Spleen (tissue), 11 donors: ENCODE measurements around the gene DYRK4. TPM values are rescaled to one million over a fixed set of nuclear protein-coding genes. Genes with fewer than 3 reads are reported as not detected.
A peak's percentile ranks its signal among the peaks of the same experiment; 100 is the strongest.

Experiments used
- DNase-seq: peaks from one replicate; pipeline ENCODE4 v3.0.0-alpha.2; 2020
- H3K27ac ChIP-seq, 8 donors: fragments of 200-600 bp; sonication (generic) in 7 of 8; 1 replicate in 4 of 8; 2 replicates in 4 of 8; pipeline versions ENCODE4 v1.5.0 to v1.8.0; 2016 to 2021; ENCODE audit warnings: inconsistent platforms in 4 of 8, mild to moderate bottlenecking in 4 of 8, moderate library complexity in 1 of 8
- H3K27me3 ChIP-seq, 7 donors: fragments of 200-600 bp; sonication (generic) in 6 of 7; replicated peaks in 1 of 7; 1 replicate in 4 of 7; 2 replicates in 3 of 7; pipeline versions ENCODE4 v1.5.0 to v1.8.0; 2016 to 2021; ENCODE audit warnings: inconsistent platforms in 3 of 7, mild to moderate bottlenecking in 1 of 7
- H3K36me3 ChIP-seq, 6 donors: fragments of 200-600 bp; sonication (generic) in 5 of 6; 1 replicate in 4 of 6; 2 replicates in 2 of 6; pipeline versions ENCODE4 v1.5.0 to v1.8.0; 2016 to 2021; ENCODE audit warnings: inconsistent platforms in 2 of 6
- H3K4me1 ChIP-seq, 6 donors: fragments of 200-600 bp; sonication (generic) in 5 of 6; 1 replicate in 3 of 6; 2 replicates in 3 of 6; pipeline versions ENCODE4 v1.5.0 to v1.8.0; 2016 to 2021; ENCODE audit warnings: inconsistent platforms in 3 of 6
- H3K4me3 ChIP-seq, 8 donors: fragments of 200-600 bp; sonication (generic) in 7 of 8; 1 replicate in 4 of 8; 2 replicates in 4 of 8; pipeline versions ENCODE4 v1.5.0 to v1.8.0; 2016 to 2021; ENCODE audit warnings: inconsistent platforms in 4 of 8, mild to moderate bottlenecking in 4 of 8, moderate library complexity in 2 of 8
- H3K9me3 ChIP-seq, 8 donors: fragments of 200-600 bp; sonication (generic) in 7 of 8; 1 replicate in 4 of 8; 2 replicates in 4 of 8; pipeline versions ENCODE4 v1.5.0 to v1.8.0; 2016 to 2021; ENCODE audit warnings: inconsistent platforms in 4 of 8
- POLR2A ChIP-seq, 3 donors: fragments of 450-650 bp; IDR thresholded peaks; one replicate each; pipeline ENCODE4 v1.5.1; 2017; ENCODE audit warnings: antibody characterized with exemption in 3 of 3, mild to moderate bottlenecking in 1 of 3
- POLR2AphosphoS5 ChIP-seq, 3 donors: sonication (generic); formaldehyde crosslinking; IDR thresholded peaks; one replicate each; pipeline ENCODE4 v1.5.1; 2017; ENCODE audit warnings: antibody characterized with exemption in 3 of 3
- WGBS, 5 donors: extraction: QIAGEN DNeasy Blood & Tissue Kit in 3 of 5; methylation state at CpG; one replicate each; pipeline versions ENCODE4 v1.1.5 to v1.1.7; 2013 to 2018; 5-methylcytosine and 5-hydroxymethylcytosine counted together
- intact Hi-C: fragments of 100-400 bp; cut with DNase I; formaldehyde crosslinking; loops from one replicate; pipeline ENCODE4 v1.15.0; 2023; ENCODE audit warnings: low total_unique reads
- polyA plus RNA-seq, 3 donors: library from polyadenylated mRNA; stranded (reverse); fragments of 200-250 nt; gene quantifications; one replicate each; pipeline ENCODE4 v1.2.1, GENCODE V29; 2013
- total RNA-seq, 7 donors: library from RNA; depleted of rRNA in 3 of 7; stranded (reverse); fragments of >200 nt in 3 of 7; fragmentation: NEBNext Ultra II Directional in 4 of 7; extraction: Animal tissue kit (Norgen Biotek cat#: 25700) in 4 of 7; gene quantifications; one replicate each; pipeline versions ENCODE4 v1.1.0 to v1.2.1, GENCODE V29; 2016 to 2021
- TF ChIP-seq, protein P1 (sequence below), 11 experiments: fragments of 200-600 bp in 7 of 11; fragments of 450-650 bp in 4 of 11; sonication (generic) in 4 of 11; IDR thresholded peaks in 8 of 11; conservative IDR thresholded peaks in 3 of 11; 1 replicate in 7 of 11; 2 replicates in 4 of 11; pipeline versions ENCODE4 v1.4.0 to v1.8.0; 2016 to 2021; ENCODE audit warnings: antibody characterized with exemption in 11 of 11, inconsistent platforms in 4 of 11, mild to moderate bottlenecking in 1 of 11
- donor health status: healthy with polysubstance abuse.
- donor health status: DM: no; HTN: no; CAD: no; lungs with moderate emphysema.
- donor health status: DM: no; HTN: no; CAD: no.
- donor health status: Bipolar disorder and iron deficiency.
- donor health status: healthy.
- donor health status: DM: no; HTN: no; CAD: no.
- donor health status: DM: yes; HTN: yes; CAD: no.

The DYRK4 gene
- total and polyA plus RNA-seq, 10 donors, result 32.4 to 69.6 (median 42.2) TPM

DNA sequence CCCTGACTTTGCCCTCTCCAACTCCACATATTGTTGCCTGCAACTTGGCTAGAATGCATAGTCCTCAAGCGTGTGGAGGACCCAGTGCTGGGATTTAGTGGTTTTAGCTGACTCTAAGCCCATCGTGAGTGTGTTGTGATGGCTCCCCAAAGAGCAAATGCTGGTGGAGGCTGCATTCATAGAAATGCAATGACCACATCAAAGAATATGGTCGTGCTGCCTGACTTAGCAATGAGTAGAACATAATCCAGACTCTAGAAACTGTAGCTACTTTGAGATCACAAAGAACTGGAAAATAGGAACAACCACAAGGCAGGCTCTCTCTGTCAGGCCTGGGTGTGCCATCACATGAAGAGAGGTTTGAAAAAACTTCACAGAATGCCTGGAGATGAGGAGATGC is 1.3 kb downstream of the DYRK4 start:
- Histone ChIP-seq H3K9me3 (no peaks in the 10 kb centered on the region), H3K4me1 (peaks cover 6 to 65% (median 48%) of the 10 kb centered on the region in 6 donors), H3K27ac (no peak overlapping the region), H3K27me3 (peaks cover 0 to 5% (median 0%) of the 10 kb centered on the region in 7 donors), H3K4me3 (no peak overlapping the region), H3K36me3 (no peaks in the 10 kb centered on the region)
- TF ChIP-seq POLR2A (IDR thresholded peaks at IDR 0.05) (no peak), POLR2AphosphoS5 (IDR thresholded peaks at IDR 0.05) (no peak)
- TF ChIP-seq, protein P1, sequence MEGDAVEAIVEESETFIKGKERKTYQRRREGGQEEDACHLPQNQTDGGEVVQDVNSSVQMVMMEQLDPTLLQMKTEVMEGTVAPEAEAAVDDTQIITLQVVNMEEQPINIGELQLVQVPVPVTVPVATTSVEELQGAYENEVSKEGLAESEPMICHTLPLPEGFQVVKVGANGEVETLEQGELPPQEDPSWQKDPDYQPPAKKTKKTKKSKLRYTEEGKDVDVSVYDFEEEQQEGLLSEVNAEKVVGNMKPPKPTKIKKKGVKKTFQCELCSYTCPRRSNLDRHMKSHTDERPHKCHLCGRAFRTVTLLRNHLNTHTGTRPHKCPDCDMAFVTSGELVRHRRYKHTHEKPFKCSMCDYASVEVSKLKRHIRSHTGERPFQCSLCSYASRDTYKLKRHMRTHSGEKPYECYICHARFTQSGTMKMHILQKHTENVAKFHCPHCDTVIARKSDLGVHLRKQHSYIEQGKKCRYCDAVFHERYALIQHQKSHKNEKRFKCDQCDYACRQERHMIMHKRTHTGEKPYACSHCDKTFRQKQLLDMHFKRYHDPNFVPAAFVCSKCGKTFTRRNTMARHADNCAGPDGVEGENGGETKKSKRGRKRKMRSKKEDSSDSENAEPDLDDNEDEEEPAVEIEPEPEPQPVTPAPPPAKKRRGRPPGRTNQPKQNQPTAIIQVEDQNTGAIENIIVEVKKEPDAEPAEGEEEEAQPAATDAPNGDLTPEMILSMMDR (IDR thresholded peaks at IDR 0.05 in 8 of 11, conservative IDR thresholded peaks at IDR 0.05 in 3 of 11), result no peak
- intact Hi-C loops, result no loop called here
- DNase-seq, result no peak
- 52 to 88% (median 79%) methylated on average over 3 of the region's 3 CpGs for WGBS, 5 donors

DNA sequence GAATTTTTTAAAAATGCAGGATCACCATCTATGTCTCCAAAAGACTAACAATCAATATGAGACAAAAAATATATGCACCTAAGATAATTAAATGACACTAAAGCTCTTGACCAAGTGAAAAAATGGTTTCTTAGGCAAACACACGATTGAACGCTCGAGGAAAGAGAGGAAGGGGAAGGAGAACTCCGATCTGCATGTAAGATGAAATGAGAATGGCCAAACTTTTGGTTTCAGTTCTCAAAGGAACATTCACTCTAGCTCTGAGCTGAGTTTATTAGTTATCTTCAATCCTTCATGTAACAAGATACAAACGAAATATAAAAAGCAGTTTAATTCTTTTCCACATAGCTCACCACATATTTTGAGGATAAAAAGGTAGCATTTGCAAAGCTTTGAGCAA is 2.8 kb downstream of the DYRK4 start:
- DNase-seq, result no peak
- TF ChIP-seq, protein P1 (IDR thresholded peaks at IDR 0.05 in 8 of 11, conservative IDR thresholded peaks at IDR 0.05 in 3 of 11), result no peak
- intact Hi-C loops, result no loop called here
- Histone ChIP-seq H3K27ac (peak overlapping the region in 6 of 8 donors; percentile 59 to 87 (median 80)), H3K4me1 (peaks cover 6 to 79% (median 50%) of the 10 kb centered on the region in 6 donors), H3K36me3 (no peaks in the 10 kb centered on the region), H3K4me3 (peak overlapping the region in 1 of 8 donors; percentile 35), H3K27me3 (peaks cover 0 to 5% (median 0%) of the 10 kb centered on the region in 7 donors), H3K9me3 (no peaks in the 10 kb centered on the region)
- WGBS, 5 donors, result 25 to 45% (median 28%) methylated on average over 5 of the region's 5 CpGs

DNA sequence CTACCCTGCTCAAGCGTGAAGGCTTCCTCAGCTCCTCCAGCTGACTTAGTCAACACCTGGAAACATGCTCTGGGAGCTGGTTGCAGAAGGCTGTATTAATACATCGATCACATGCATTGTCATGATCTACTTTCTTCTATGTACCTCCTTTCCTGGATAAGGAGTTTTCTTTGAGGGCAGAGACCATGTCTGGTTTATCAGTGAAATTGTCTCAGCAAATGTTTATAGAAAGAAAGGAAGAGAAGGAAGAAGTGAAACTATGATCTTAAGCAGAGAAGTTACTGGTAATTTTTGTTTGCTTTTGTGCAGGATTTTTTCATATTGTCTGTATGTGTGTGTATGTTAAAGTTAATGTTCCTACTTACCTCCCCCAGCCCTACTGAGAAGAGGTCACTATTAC is 4.5 kb downstream of the DYRK4 start:
- WGBS, 5 donors, result 58 to 74% (median 65%) methylated on average over 2 of the region's 2 CpGs
- Histone ChIP-seq H3K27me3 (peaks cover 0 to 5% (median 0%) of the 10 kb centered on the region in 7 donors), H3K27ac (peak overlapping the region in 7 of 8 donors; percentile 67 to 87 (median 79)), H3K4me1 (peaks cover 6 to 79% (median 50%) of the 10 kb centered on the region in 6 donors), H3K4me3 (peak overlapping the region in 1 of 8 donors; percentile 37), H3K9me3 (no peaks in the 10 kb centered on the region), H3K36me3 (no peaks in the 10 kb centered on the region)
- TF ChIP-seq POLR2A (IDR thresholded peaks at IDR 0.05) (no peak), POLR2AphosphoS5 (IDR thresholded peaks at IDR 0.05) (no peak)
- no peak for DNase-seq
- intact Hi-C loops, result no loop called here

DNA sequence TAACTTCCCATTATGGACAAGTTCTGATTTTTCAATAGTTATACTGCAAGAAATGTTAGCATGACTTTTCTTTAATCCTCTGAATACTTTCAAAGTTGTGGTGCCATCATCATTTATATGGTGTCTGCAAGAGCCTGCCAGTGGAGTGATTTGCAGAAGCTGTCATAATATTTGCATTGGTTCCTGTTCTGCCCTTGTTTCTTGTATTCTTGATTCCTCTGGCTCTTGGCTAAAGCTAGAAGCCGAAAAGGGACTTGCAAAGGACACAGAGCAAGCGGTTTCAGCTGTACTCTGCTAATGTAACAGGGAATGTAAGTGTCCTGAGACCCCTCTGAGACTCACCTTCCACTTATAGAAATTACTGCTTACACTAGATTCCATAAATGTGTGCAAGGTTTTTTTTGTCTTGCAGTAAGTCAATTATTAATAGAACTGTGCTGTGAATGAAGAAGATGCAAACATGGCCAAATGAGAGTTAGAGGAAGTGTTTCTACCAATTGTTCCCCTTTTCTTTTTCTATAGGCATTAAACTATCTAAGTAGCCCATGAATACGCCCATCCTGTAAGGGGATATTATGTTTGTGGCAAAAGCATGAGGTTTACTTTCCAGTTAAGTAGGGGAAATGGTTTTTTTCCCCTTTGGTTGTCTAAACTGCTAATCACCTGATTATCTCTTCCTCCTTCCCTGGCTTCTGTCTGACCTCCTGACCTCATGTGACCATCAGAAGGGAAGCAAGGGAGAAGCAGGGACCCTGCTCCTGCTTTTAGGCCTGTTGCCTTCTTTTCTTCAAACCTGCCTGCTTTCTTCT is 5.3 kb downstream of the DYRK4 start:
- Histone ChIP-seq H3K4me3 (peak overlapping the region in 1 of 8 donors; percentile 37), H3K27ac (peak overlapping the region; percentile 44 to 87 (median 77)), H3K27me3 (peaks cover 0 to 5% (median 0%) of the 10 kb centered on the region in 7 donors), H3K9me3 (no peaks in the 10 kb centered on the region), H3K4me1 (peaks cover 6 to 77% (median 45%) of the 10 kb centered on the region in 6 donors), H3K36me3 (no peaks in the 10 kb centered on the region)
- WGBS, 5 donors, result 24 to 38% (median 35%) methylated on average over 3 of the region's 3 CpGs
- TF ChIP-seq, protein P1 (IDR thresholded peaks at IDR 0.05 in 8 of 11, conservative IDR thresholded peaks at IDR 0.05 in 3 of 11), result no peak
- TF ChIP-seq POLR2A (IDR thresholded peaks at IDR 0.05) (no peak), POLR2AphosphoS5 (IDR thresholded peaks at IDR 0.05) (no peak)
- intact Hi-C loops, result no loop called here
- DNase-seq, result no peak
